Left lung (tissue), 10 donors: Measurements from ENCODE around the gene SLC38A2. TPM values are rescaled to one million over a fixed set of nuclear protein-coding genes. Genes with fewer than 3 reads are reported as not detected.

Source experiments
- ATAC-seq: fragments of 200-7000 bp; cut with Tn5 transposase; one replicate; pipeline ENCODE4 v1.9.1; 2020; ENCODE audit warnings: moderate library complexity
- DNase-seq, 4 donors: peaks; one replicate each; pipeline ENCODE4 v3.0.0-alpha.2; 2013 to 2020
- H3K27ac ChIP-seq, 2 donors: fragments of 200-600 bp; sonication (generic) in 1 of 2; one replicate each; pipeline versions ENCODE4 v1.5.0 to v1.8.0; 2020 to 2021
- H3K27me3 ChIP-seq, 2 donors: fragments of 200-600 bp; sonication (generic) in 1 of 2; one replicate each; pipeline versions ENCODE4 v1.5.0 to v1.8.0; 2020 to 2021
- H3K36me3 ChIP-seq, 2 donors: fragments of 200-600 bp; sonication (generic) in 1 of 2; one replicate each; pipeline versions ENCODE4 v1.5.0 to v1.8.0; 2020 to 2021
- H3K4me1 ChIP-seq, 2 donors: fragments of 200-600 bp; one replicate each; pipeline ENCODE4 v1.8.0; 2021
- H3K4me3 ChIP-seq, 2 donors: fragments of 200-600 bp; sonication (generic) in 1 of 2; one replicate each; pipeline versions ENCODE4 v1.5.0 to v1.8.0; 2020 to 2021; ENCODE audit warnings: mild to moderate bottlenecking in 1 of 2
- H3K9me3 ChIP-seq, 2 donors: fragments of 200-600 bp; sonication (generic) in 1 of 2; one replicate each; pipeline versions ENCODE4 v1.5.0 to v1.8.0; 2020 to 2021
- intact Hi-C, 2 donors: fragments of 100-400 bp; cut with DNase I; formaldehyde crosslinking; loops; one replicate each; pipeline versions ENCODE4 v1.11.2 to v1.14.2; 2022
- polyA plus RNA-seq, 6 donors: library from polyadenylated mRNA; unstranded; fragments of 120-200 nt; gene quantifications; one replicate each; pipeline ENCODE4 v1.2.1, GENCODE V29; 2013; ENCODE audit not compliant: insufficient read length in 6 of 6
- total RNA-seq, 2 donors: library from RNA; stranded (reverse); fragmentation: NEBNext Ultra II Directional; extraction: Animal tissue kit (Norgen Biotek cat#: 25700); gene quantifications; one replicate each; pipeline ENCODE4 v1.2.1, GENCODE V29; 2021
- TF ChIP-seq, protein P1 (sequence below), 2 donors: fragments of 200-600 bp; sonication (generic) in 1 of 2; IDR thresholded peaks; one replicate each; pipeline versions ENCODE4 v1.5.0 to v1.8.0; 2021; ENCODE audit warnings: antibody characterized with exemption in 2 of 2
- donor health status: DM: no; HTN: yes; CAD: no.
- donor health status: DM: no; HTN: no; CAD: no.

Gene SLC38A2
- total and polyA plus RNA-seq, 8 donors, result 154 to 270 (median 183) TPM

DNA sequence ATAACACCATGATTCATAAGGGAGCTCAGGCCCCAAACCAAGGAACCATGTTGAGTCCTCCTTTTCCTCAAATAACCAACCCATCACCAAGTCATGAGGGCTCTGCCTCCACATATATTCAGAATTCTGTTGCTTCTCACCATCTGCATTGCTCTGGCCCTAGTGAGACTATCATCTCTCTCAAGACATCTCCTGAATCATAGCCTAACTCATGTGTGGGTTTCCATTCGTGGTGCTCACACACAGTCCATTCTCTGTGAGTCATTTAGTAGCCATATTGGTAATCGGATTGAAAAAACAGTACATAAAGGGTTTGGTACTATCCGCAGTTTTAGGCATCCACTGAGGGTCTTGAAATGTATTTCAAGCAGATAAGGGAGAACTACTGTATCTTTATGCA lies 5.1 kb upstream of the SLC38A2 start:
- Histone ChIP-seq H3K27me3 (no peaks in the 10 kb centered on the region), H3K4me3 (no peak overlapping the region), H3K36me3 (no peaks in the 10 kb centered on the region), H3K27ac (no peak overlapping the region), H3K9me3 (no peaks in the 10 kb centered on the region), H3K4me1 (peaks cover 6 to 17% of the 10 kb centered on the region in 2 donors)
- DNase-seq (no peak), ATAC-seq (no peak)
- intact Hi-C loops, result no loop called here
- TF ChIP-seq, protein P1, sequence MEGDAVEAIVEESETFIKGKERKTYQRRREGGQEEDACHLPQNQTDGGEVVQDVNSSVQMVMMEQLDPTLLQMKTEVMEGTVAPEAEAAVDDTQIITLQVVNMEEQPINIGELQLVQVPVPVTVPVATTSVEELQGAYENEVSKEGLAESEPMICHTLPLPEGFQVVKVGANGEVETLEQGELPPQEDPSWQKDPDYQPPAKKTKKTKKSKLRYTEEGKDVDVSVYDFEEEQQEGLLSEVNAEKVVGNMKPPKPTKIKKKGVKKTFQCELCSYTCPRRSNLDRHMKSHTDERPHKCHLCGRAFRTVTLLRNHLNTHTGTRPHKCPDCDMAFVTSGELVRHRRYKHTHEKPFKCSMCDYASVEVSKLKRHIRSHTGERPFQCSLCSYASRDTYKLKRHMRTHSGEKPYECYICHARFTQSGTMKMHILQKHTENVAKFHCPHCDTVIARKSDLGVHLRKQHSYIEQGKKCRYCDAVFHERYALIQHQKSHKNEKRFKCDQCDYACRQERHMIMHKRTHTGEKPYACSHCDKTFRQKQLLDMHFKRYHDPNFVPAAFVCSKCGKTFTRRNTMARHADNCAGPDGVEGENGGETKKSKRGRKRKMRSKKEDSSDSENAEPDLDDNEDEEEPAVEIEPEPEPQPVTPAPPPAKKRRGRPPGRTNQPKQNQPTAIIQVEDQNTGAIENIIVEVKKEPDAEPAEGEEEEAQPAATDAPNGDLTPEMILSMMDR (IDR thresholded peaks at IDR 0.05), result no peak

DNA sequence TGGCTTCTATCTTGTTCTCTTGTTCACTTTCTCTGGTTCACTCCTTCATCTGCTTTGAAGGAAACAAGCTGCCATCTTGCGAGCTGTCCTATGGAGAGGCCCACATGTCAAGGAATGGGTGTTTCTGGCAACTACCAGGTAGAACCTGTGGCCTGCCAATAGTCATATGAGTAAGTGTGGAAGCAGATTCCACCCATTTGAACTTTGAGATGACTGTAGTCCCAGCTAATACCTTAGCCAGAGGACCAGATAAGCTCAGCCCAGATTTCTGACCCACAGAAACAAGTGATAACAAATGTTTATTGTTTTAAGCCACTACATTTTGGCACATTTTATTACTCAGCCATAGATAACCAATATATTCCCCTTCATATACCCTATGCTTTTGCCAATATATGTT lies 4.0 kb upstream of the SLC38A2 start:
- no peak for ATAC-seq
- intact Hi-C loops, result no loop called here
- H3K36me3 ChIP-seq, result no peaks in the 10 kb centered on the region
- TF ChIP-seq, protein P1 (IDR thresholded peaks at IDR 0.05), result no peak
- no peaks in the 10 kb centered on the region for H3K9me3 ChIP-seq
- H3K27ac ChIP-seq, result no peak overlapping the region
- DNase-seq, result no peak
- H3K4me3 ChIP-seq, result no peak overlapping the region
- peaks cover 0 to 10% of the 10 kb centered on the region in 2 donors for H3K4me1 ChIP-seq
- H3K27me3 ChIP-seq, result no peaks in the 10 kb centered on the region

DNA sequence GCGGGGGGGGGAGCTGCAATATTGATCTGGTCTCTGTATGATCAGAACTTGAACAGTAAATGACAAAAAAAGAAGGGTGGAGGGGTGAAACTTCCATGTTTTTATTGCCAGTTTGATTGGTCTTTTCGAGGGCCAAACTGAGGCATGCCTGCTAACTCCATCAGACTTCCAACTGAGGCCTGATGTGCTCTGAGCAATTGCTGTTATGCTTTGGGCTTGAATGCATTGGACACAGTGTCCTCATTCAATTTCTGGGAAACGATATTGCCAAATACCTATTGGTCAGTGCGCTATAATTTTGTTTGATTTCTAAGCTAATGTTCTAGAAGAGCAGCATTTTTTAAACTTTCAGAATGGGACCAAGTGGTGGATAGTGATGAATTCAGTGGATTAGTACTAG lies 2.1 kb upstream of the SLC38A2 start:
- TF ChIP-seq, protein P1 (IDR thresholded peaks at IDR 0.05), result no peak
- H3K4me3 ChIP-seq, result no peak overlapping the region
- H3K27ac ChIP-seq, result no peak overlapping the region
- H3K4me1 ChIP-seq, result peaks cover 4 to 19% of the 10 kb centered on the region in 2 donors
- ATAC-seq (no peak), DNase-seq (no peak)
- intact Hi-C loops, result no loop called here
- H3K9me3 ChIP-seq, result no peaks in the 10 kb centered on the region
- H3K36me3 ChIP-seq, result peaks cover 5 to 13% of the 10 kb centered on the region in 2 donors
- no peaks in the 10 kb centered on the region for H3K27me3 ChIP-seq

DNA sequence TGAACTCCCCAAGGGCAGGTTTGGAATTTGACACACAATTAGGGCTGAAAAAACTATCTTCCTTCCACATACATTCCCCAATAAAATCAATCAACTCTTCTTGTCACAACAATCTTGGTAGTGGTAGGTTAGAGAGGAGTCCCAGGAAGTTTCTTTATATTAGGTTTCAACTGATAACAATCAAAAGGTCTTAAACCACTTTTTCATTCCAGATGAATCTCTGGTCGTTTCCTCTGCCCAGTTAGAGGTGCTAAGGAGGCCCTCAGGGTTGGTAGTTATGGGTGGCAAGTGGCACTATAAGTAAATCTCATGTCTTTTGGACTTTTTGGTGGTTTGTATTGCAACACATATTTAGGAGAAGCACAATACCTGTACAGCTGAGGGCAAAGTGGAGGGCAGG lies 1.7 kb upstream of the SLC38A2 start:
- H3K36me3 ChIP-seq, result peaks cover 9 to 17% of the 10 kb centered on the region in 2 donors
- intact Hi-C loops, result no loop called here
- DNase-seq, result no peak
- H3K27me3 ChIP-seq, result no peaks in the 10 kb centered on the region
- no peak overlapping the region for H3K4me3 ChIP-seq
- no peak overlapping the region for H3K27ac ChIP-seq
- no peak for ATAC-seq
- H3K4me1 ChIP-seq, result peaks cover 8 to 23% of the 10 kb centered on the region in 2 donors
- TF ChIP-seq, protein P1 (IDR thresholded peaks at IDR 0.05), result no peak
- no peaks in the 10 kb centered on the region for H3K9me3 ChIP-seq

DNA sequence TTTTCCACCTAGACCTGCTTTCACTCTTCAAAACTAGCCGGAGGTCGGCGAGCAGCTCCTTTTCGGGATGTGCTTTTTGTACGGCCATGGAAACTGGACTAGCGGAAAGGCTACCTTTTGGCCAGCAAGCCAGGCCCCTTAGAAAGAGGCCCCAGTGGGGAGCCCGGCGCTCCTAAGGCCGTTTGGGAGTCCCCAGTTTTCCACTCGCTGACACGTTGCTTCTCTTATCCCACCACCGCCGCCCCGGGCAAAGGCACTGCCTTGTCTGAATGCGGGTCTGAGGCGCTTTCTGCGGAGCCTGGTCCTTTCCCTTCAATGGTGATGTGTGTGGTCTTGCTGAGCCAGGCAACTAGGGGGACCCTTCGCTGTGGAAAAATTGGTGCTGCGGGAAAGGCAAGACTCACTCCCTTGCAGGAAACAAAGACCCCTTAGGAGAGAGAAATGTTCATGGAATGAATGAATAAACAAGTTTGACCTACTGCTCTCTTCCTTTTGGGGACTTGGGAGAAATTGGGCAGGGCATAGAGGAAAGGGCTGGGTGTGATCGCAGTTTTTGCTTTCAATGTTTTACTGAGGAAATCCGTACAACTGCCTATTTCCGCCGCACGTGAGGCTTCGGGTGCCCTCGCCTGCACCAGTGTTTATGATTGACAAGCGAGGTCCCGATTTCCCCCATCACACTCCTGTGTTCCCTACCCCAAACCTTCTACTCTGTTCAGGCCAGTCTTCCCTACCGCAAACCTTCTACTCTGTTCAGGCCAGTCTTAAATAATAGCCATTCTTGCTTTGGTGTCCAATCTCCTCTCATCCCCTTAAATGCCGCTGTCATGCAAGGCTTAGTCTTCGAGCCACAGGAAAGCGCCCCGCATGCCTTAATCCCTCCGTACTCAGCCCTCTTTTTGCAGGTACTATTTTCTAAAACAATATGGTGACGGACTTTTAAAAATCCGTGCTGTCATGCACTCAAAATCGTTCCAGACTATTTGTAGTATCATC lies 1.0 kb upstream of the SLC38A2 start:
- intact Hi-C loops, result no loop called here
- peak overlapping the region; percentile 88 for H3K4me3 ChIP-seq
- peaks cover 11 to 25% of the 10 kb centered on the region in 2 donors for H3K36me3 ChIP-seq
- peak overlapping the region; percentile 98 to 99 for H3K27ac ChIP-seq
- H3K4me1 ChIP-seq, result peaks cover 15 to 30% of the 10 kb centered on the region in 2 donors
- TF ChIP-seq, protein P1 (IDR thresholded peaks at IDR 0.05), result no peak
- peak; percentile 9 for ATAC-seq
- H3K9me3 ChIP-seq, result no peaks in the 10 kb centered on the region
- no peaks in the 10 kb centered on the region for H3K27me3 ChIP-seq
- DNase-seq, result peak; percentile 60 to 88 (median 67)
